Adrenal gland (tissue), 12 donors: ENCODE data around the gene LKAAEAR1. TPM values are rescaled to one million over a fixed set of nuclear protein-coding genes. Genes with fewer than 3 reads are reported as not detected.
A peak's percentile ranks its signal among the peaks of the same experiment; 100 is the strongest.

Experiments
- DNase-seq, 7 donors: peaks; one replicate each; pipeline ENCODE4 v3.0.0-alpha.2; 2019 to 2020
- H3K27ac ChIP-seq, 5 donors: fragments of 200-600 bp; sonication (generic) in 4 of 5; 1 replicate in 3 of 5; 2 replicates in 2 of 5; pipeline versions ENCODE4 v1.5.1 to v1.8.0; 2016 to 2020; ENCODE audit warnings: mild to moderate bottlenecking in 1 of 5
- H3K27me3 ChIP-seq: fragments of 200-600 bp; 2 replicates; pipeline ENCODE4 v1.8.0; 2021
- H3K36me3 ChIP-seq, 2 donors: fragments of 200-600 bp; replicated peaks in 1 of 2; 1 replicate in 1 of 2; 2 replicates in 1 of 2; pipeline versions ENCODE4 v1.5.1 to v1.8.0; 2018 to 2022
- H3K4me1 ChIP-seq, 2 donors: fragments of 200-600 bp; replicated peaks in 1 of 2; 1 replicate in 1 of 2; 2 replicates in 1 of 2; pipeline versions ENCODE4 v1.5.1 to v1.8.0; 2018 to 2021
- H3K4me3 ChIP-seq, 4 donors: fragments of 200-600 bp; sonication (generic) in 3 of 4; one replicate each; pipeline ENCODE4 v1.5.1; 2016 to 2018
- H3K9me3 ChIP-seq, 3 donors: fragments of 200-600 bp; sonication (generic) in 1 of 3; replicated peaks in 1 of 3; 1 replicate in 2 of 3; 2 replicates in 1 of 3; pipeline versions ENCODE4 v1.5.1 to v1.8.0; 2016 to 2021
- POLR2A ChIP-seq, 2 donors: fragments of 450-650 bp; IDR thresholded peaks; one replicate each; pipeline ENCODE4 v1.6.1; 2017; ENCODE audit warnings: antibody characterized with exemption in 2 of 2, mild to moderate bottlenecking in 2 of 2, moderate library complexity in 1 of 2
- WGBS, 4 donors: extraction: QIAGEN DNeasy Blood & Tissue Kit in 2 of 4; methylation state at CpG; one replicate each; pipeline versions ENCODE4 v1.1.5 to v1.1.7; 2013 to 2017; 5-methylcytosine and 5-hydroxymethylcytosine counted together
- intact Hi-C, 2 donors: fragments of 100-400 bp; cut with DNase I; formaldehyde crosslinking; loops; one replicate each; pipeline versions ENCODE4 v1.14.1 to v1.15.0; 2022 to 2023
- polyA plus RNA-seq, 3 donors: library from polyadenylated mRNA; stranded (reverse); fragments of 200-250 nt in 2 of 3; fragments of 350-450 nt in 1 of 3; fragmentation: Illumina TruSeq in 1 of 3; extraction: RNeasy Lipid Tissue Mini Kit (QIAGEN cat#74804) in 1 of 3; gene quantifications; one replicate each; pipeline ENCODE4 v1.2.3, GENCODE V29; 2013 to 2014
- total RNA-seq, 9 donors: library from RNA; depleted of rRNA in 4 of 9; stranded (reverse); fragments of >200 nt in 4 of 9; fragments of 120-200 nt in 1 of 9; fragmentation: NEBNext Ultra II Directional in 1 of 9; extraction: Animal tissue kit (Norgen Biotek cat#: 25700) in 1 of 9; gene quantifications; one replicate each; pipeline versions ENCODE4 v1.1.0 to v1.2.4, GENCODE V29; 2013 to 2023
- TF ChIP-seq, protein P1 (sequence below), 6 experiments: fragments of 450-650 bp in 4 of 6; fragments of 200-600 bp in 2 of 6; sonication (generic) in 1 of 6; IDR thresholded peaks; 1 replicate in 5 of 6; 2 replicates in 1 of 6; pipeline versions ENCODE4 v1.5.1 to v1.8.0; 2016 to 2021; ENCODE audit warnings: antibody characterized with exemption in 6 of 6, mild to moderate bottlenecking in 2 of 6, moderate library complexity in 1 of 6
- donor health status: healthy with polysubstance abuse.
- donor health status: Bipolar disorder and iron deficiency.
- donor health status: DM: yes; HTN: yes; CAD: no.
- donor health status: DM: no; HTN: no; CAD: no.
- donor health status: DM: no; HTN: no; CAD: no.
- donor health status: DM: yes; HTN: yes; CAD: no.

Gene LKAAEAR1
- total and polyA plus RNA-seq, 12 donors = 0.28 to 1.2 (median 1.1) TPM; not detected in 9

DNA sequence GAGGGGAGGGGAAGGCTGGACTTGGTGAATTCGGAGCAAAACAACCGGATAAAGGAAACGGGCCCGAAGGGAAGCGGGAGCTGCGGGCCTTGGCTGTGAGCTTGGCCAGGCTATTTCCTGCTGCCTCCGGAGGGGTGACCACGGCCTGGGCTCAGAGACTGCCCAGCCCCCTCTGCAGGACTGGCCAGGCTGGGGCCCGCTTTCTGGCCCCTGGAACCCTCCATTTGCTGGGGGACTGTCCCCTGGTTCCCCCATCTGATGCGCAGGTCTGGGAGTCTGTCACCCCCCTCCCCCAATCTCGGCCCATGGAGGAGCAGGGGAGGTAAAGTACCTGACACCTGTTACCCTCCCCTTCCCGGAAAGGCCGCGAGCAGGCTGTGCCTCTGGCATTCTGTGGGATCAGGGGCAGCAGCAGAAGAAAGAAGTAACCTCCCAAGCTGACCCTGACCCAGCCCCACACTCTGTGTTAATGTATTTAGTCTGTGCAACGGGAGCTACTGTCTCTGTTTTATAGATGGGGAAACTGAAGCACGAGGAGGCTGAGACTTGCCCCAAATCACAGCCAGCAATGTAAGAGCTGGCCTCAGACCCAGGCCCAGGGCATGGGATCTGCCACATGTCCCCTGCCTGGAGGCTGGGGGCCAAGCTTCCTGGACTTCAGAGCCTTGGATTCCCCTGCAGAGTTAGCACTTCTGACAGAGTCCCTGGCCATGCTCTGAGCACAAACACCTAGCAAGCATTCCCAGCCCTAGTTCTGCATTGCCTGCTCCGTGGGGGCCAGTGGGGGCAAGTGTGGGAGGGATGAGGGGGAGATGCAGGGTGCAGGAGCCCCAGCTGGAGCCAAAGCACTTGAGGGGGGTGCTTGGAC is 44.7 kb downstream of the LKAAEAR1 start:
- peak overlapping the region in 1 of 5 donors; percentile 15 for H3K27ac ChIP-seq

DNA sequence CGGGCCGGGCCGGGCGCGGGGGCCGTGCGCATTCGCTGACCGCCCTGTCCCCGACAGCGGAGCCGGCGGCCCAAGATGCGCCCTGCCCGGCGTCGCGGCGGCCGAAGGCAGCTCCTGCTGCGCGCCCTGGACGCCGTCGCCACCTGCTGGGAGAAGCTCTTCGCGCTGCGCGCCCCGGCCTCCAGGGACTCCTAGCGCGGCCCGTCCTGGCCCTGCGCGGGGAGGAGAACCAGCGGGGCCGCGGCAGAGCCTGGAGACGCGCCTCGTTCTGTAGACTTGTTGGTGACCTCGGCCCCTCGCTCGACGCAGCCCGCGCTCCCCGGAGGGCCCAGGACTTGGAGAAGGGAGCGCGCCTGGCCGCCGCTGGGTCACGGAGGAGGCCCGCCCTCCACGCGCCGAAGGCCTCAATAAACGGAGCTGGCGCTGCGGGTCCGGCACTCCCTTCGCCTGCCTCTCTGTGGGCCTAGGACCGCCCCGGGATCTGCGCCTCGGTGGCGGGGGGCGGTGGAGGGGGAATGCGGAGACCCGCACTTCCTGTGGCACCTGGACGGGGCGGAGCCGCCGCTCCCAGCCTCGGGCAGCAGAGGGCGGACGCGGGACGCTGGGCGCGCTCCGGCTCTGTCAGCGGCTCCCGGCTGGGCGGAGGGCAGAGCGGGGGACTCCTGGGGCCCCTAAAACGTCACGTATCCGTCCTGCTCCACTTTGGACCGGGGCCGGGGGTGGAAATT is 45.5 kb downstream of the LKAAEAR1 start:
- Histone ChIP-seq H3K27me3 (peaks cover 21% of the 10 kb centered on the region), H3K36me3 (no peaks in the 10 kb centered on the region), H3K4me3 (peak overlapping the region in 2 of 4 donors; percentile 12 to 50), H3K9me3 (no peaks in the 10 kb centered on the region), H3K27ac (peak overlapping the region in 2 of 5 donors; percentile 54 to 55), H3K4me1 (peaks cover 8 to 25% of the 10 kb centered on the region in 2 donors)
- intact Hi-C loops = loop anchor here in 1 of 2 donors (10.0 kb wide), 1 partner anchor 76 kb away; no protein-coding TSS in a partner anchor
- peak; percentile 56 to 83 (median 67) for DNase-seq
- 0 to 1% (median 1%) methylated on average over 7 to 91 of the region's 91 CpGs for WGBS, 4 donors
- TF ChIP-seq, protein P1, sequence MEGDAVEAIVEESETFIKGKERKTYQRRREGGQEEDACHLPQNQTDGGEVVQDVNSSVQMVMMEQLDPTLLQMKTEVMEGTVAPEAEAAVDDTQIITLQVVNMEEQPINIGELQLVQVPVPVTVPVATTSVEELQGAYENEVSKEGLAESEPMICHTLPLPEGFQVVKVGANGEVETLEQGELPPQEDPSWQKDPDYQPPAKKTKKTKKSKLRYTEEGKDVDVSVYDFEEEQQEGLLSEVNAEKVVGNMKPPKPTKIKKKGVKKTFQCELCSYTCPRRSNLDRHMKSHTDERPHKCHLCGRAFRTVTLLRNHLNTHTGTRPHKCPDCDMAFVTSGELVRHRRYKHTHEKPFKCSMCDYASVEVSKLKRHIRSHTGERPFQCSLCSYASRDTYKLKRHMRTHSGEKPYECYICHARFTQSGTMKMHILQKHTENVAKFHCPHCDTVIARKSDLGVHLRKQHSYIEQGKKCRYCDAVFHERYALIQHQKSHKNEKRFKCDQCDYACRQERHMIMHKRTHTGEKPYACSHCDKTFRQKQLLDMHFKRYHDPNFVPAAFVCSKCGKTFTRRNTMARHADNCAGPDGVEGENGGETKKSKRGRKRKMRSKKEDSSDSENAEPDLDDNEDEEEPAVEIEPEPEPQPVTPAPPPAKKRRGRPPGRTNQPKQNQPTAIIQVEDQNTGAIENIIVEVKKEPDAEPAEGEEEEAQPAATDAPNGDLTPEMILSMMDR (IDR thresholded peaks at IDR 0.05) = peak; percentile 50 to 68 (median 66)
- no peak for TF ChIP-seq POLR2A (IDR thresholded peaks at IDR 0.05)

More for the DNA sequence above, 44.7 kb downstream of the LKAAEAR1 start:
- no peaks in the 10 kb centered on the region for H3K9me3 ChIP-seq
- H3K4me1 ChIP-seq = peaks cover 8 to 25% of the 10 kb centered on the region in 2 donors
- intact Hi-C loops = loop anchor here in 1 of 2 donors (10.0 kb wide), 1 partner anchor 75 kb away; no protein-coding TSS in a partner anchor
- 14 to 45% (median 18%) methylated on average over 3 to 17 of the region's 17 CpGs for WGBS, 4 donors
- H3K27me3 ChIP-seq = peaks cover 21% of the 10 kb centered on the region
- H3K36me3 ChIP-seq = no peaks in the 10 kb centered on the region
- peak in 1 of 7 donors; percentile 65 for DNase-seq
- TF ChIP-seq, protein P1 (IDR thresholded peaks at IDR 0.05) = no peak
- TF ChIP-seq POLR2A (IDR thresholded peaks at IDR 0.05) = no peak
- peak overlapping the region in 2 of 4 donors; percentile 12 to 50 for H3K4me3 ChIP-seq

DNA sequence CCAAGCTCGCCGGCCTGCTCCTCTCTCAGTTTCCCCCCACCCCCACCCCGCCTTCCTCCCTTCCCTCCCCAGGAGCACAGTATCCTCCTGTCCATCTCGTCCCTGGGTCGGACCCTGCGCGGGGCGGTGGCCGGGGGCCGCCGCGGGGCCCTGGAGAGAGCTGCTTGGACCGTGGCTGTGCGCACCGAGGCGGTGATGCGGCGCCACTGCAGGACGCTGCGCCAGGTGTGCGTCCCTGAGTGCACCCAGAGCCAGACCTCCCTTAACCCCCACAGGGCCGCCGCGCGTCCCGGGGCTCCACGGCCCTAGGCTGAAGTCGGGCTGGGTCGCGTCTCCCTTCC is 46.0 kb downstream of the LKAAEAR1 start:
- WGBS, 4 donors = 2 to 20% (median 2%) methylated on average over 2 to 30 of the region's 30 CpGs; no CpG with 5 or more reads in 1 of the 4 donors
- H3K27ac ChIP-seq = peak overlapping the region in 1 of 5 donors; percentile 55
- H3K4me1 ChIP-seq = peaks cover 8 to 25% of the 10 kb centered on the region in 2 donors
- no peaks in the 10 kb centered on the region for H3K9me3 ChIP-seq
- DNase-seq = no peak
- H3K36me3 ChIP-seq = peaks cover 0 to 3% of the 10 kb centered on the region in 2 donors
- peak overlapping the region in 1 of 4 donors; percentile 50 for H3K4me3 ChIP-seq
- TF ChIP-seq POLR2A (IDR thresholded peaks at IDR 0.05) = no peak
- TF ChIP-seq, protein P1 (IDR thresholded peaks at IDR 0.05) = no peak
- peaks cover 21% of the 10 kb centered on the region for H3K27me3 ChIP-seq
- intact Hi-C loops = loop anchor here in 1 of 2 donors (10.0 kb wide), 1 partner anchor 77 kb away; no protein-coding TSS in a partner anchor
